ENCODE data around the gene FAM107B.
A peak's percentile ranks its signal among the peaks of the same experiment; 100 is the strongest.

FAM107B gene

DNA sequence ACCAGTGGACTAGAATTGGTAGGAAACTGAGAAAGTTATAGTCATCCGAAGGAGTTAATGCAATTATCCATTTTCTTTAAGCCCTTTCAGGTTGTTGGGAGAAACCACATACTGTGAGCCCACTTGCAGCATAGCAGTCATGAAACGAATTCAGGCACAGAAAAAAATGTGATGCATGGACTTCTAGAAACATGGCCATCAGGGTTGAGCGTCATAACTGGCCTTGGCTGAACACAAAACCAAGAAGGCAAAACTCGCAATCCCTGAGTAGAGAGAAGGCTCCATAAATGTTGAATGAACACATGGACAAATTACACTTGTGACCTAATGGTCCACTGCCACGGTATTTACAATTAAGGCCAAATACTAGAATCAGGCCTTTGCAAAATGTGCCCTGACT lies 121.9 kb downstream of the FAM107B start:
- DNase-seq (ENCODE audit: low read depth): no peak
- no peak overlapping the region for H3K4me3 ChIP-seq (ENCODE audit: low read depth, low read length)
- TF ChIP-seq, protein P1, sequence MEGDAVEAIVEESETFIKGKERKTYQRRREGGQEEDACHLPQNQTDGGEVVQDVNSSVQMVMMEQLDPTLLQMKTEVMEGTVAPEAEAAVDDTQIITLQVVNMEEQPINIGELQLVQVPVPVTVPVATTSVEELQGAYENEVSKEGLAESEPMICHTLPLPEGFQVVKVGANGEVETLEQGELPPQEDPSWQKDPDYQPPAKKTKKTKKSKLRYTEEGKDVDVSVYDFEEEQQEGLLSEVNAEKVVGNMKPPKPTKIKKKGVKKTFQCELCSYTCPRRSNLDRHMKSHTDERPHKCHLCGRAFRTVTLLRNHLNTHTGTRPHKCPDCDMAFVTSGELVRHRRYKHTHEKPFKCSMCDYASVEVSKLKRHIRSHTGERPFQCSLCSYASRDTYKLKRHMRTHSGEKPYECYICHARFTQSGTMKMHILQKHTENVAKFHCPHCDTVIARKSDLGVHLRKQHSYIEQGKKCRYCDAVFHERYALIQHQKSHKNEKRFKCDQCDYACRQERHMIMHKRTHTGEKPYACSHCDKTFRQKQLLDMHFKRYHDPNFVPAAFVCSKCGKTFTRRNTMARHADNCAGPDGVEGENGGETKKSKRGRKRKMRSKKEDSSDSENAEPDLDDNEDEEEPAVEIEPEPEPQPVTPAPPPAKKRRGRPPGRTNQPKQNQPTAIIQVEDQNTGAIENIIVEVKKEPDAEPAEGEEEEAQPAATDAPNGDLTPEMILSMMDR (conservative IDR thresholded peaks at IDR 0.05; ENCODE audit: low read depth, low read length): no peak

DNA sequence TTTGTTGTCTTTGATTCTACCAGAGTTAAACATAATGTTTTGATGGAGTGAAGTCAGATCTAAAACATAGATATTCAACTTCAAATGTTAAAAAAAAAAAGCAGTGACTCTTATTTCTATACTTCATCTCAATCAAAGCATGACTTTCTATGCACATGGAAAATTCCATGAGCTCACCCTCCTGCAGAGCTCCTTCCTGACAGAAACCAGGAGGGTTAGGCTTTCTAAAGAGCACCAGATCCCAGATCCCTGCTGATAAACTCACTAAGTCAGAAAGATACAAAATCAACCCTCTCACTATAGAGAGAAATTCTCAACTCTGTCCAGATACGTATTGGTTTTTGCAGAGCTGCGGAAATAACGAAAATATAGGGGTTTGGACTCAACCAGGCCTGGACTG lies 122.6 kb downstream of the FAM107B start:
- DNase-seq (ENCODE audit: low read depth): peak; percentile 36
- TF ChIP-seq, protein P1 (conservative IDR thresholded peaks at IDR 0.05; ENCODE audit: low read depth, low read length): no peak
- H3K4me3 ChIP-seq (ENCODE audit: low read depth, low read length): no peak overlapping the region

DNA sequence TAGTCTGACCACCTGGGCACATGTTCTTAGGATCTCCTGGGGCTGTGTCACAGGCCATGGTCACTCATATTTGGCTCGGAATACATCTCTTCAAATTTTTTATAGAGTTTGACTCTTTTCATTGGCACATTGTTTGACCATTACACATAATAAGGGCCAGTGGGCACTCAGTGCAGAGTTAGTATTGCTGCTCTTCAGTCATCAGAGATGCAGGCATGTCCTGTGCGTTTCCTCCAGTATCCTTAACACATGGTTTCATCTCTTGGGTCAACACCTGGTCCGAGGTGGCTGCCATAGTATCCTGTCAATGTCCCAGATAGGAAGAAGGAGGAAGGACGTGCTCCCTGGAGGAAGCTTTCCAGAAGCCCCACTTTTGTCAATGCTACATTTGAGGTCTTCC lies 125.0 kb downstream of the FAM107B start:
- TF ChIP-seq, protein P1 (conservative IDR thresholded peaks at IDR 0.05; ENCODE audit: low read depth, low read length): no peak

DNA sequence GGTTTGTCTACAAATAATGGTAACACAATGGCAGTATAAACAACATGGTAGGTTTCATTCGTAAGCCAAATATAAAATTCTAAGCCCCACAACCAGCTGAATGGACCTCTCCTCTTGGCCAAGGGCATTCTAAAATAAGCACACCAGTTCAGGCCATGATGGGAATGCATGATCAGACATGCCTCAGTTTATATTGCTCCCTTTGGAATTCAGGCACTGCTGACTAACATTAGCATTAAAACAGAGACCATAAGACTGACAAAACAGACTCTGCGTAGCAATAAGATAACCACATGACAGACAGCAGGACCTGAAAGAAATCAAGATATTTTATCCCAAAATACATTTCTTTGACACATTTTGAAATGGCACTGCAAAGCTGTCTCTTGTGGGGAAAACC lies 125.8 kb downstream of the FAM107B start:
- H3K4me3 ChIP-seq (ENCODE audit: low read depth, low read length): no peak overlapping the region
- DNase-seq (ENCODE audit: low read depth): no peak
- TF ChIP-seq, protein P1 (conservative IDR thresholded peaks at IDR 0.05; ENCODE audit: low read depth, low read length): no peak

More for the DNA sequence above, 125.0 kb downstream of the FAM107B start:
- no peak overlapping the region for H3K4me3 ChIP-seq (ENCODE audit: low read depth, low read length)
- no peak for DNase-seq (ENCODE audit: low read depth)

DNA sequence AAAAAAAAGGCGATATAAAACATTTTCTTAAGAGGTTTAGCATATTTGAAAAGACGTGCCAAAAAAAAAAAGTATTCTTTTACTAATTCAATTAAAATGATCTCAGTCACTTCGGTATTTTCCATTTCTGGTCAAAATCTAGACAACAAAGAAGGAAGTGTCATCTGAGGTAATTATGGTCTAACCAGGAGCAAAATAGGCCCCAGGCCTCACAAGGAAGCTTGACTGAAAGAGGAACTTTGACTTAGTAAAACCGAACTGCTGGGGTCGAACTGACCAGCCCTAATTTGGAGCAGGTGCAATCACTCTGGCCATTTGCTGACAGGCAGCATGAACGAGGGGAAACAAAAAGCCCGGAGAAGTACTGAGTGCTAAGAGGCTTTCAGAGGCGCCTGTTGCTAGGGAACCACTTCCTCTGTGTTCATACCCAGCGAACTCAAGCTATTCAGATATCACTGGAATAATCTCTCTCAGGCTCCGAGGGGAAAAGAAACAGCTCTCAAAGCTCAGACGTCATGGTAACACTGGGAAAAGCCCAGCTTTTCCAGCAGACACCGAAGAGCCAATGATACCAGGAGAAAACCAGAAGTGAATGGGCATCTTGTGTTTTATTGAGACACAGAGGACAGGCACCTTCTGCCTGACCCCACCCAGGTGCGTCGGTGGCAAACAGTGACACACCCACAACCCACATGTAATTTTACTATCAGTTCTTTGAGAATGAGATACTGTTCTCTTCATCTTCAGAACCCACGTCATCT lies 126.5 kb downstream of the FAM107B start:
- TF ChIP-seq, protein P1 (conservative IDR thresholded peaks at IDR 0.05; ENCODE audit: low read depth, low read length): no peak
- no peak overlapping the region for H3K4me3 ChIP-seq (ENCODE audit: low read depth, low read length)
- DNase-seq (ENCODE audit: low read depth): peak; percentile 84

DNA sequence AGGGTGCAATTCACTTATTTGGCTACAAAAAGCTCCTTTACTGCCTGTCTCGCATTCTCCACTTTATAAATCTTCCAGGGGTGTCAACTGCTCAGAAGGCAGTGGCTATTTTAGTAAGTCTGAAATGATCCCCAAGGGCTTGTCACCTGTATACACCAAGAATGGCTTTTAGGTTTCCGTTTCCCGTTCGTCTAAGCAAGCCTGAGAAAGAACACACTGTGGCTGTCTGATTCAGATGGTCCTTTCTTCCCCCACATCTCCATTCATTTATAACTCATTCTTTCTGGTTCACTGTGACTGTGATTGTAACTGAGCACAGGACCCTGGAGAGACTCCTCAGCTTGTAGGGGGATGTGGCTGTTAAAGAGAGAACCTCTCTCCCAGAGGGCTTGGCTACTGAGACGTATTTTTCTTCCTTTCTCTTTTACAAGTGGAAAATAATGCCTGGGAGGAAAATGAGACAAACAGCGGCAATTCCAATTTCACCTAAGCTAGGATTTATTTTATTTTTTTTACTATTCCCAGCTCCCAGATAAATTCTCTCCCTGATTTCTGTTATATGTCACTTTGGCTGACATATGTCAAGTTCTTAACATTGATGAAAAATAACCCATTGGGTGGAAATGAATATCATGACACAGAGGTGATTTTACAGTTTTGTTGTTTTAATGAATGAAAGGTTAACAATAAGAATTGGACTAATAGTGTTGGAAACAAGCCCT lies 129.3 kb downstream of the FAM107B start:
- TF ChIP-seq, protein P1 (conservative IDR thresholded peaks at IDR 0.05; ENCODE audit: low read depth, low read length): no peak
- DNase-seq (ENCODE audit: low read depth): no peak
- H3K4me3 ChIP-seq (ENCODE audit: low read depth, low read length): no peak overlapping the region

Data from choroid plexus epithelial cell (primary cell).